HCT116 (cell line): Measurements from ENCODE around the gene MAGEA11. TPM values are rescaled to one million over a fixed set of nuclear protein-coding genes. Genes with fewer than 3 reads are reported as not detected.

ENCODE experiments used
- ATAC-seq: fragments of 200-7000 bp; cut with Tn5 transposase; 2 replicates; pipeline ENCODE4 v1.9.1; 2020; ENCODE audit warnings: mild to moderate bottlenecking, moderate library complexity
- BruUV-seq: library from RNA; stranded (reverse); fragments of 400-500 nt; replicated peaks from 2 replicates; lab custom pipeline; 2021; lab: Mats Ljungman, UMichigan
- CTCF ChIA-PET: fragments of 300-600 bp; sonication (Branson Sonifier 250); formaldehyde crosslinking; loops from one replicate; lab custom pipeline; 2021; ENCODE audit warnings: antibody characterized with exemption; lab: Charles Lee
- POLR2A ChIA-PET: fragments of 300-600, 350-600 bp; sonication (Branson Sonifier 250); formaldehyde crosslinking; loops from one replicate; lab custom pipeline; 2021; ENCODE audit warnings: antibody characterized with exemption; lab: Charles Lee
- RAD21 ChIA-PET, 2 experiments: fragments of 300-600 bp; sonication (Branson Sonifier 250); formaldehyde crosslinking; loops; one replicate each; lab custom pipeline; 2023; ENCODE audit warnings: low total read pairs in 2 of 2; ENCODE audit not compliant: uncharacterized antibody in 2 of 2, unreplicated experiment in 2 of 2, low non-redundant PET in 1 of 2; lab: Charles Lee
- DNase-seq: peaks from one replicate; pipeline ENCODE4 v3.0.0-alpha.2; 2010; ENCODE audit warnings: low read depth, low spot score
- H2AFZ ChIP-seq: fragments of 200-600 bp; shearing (Covaris generic), sonication (generic); 2 replicates; pipeline ENCODE4 v1.6.1; 2017; ENCODE audit warnings: low read depth, mixed run types, mixed read lengths, antibody characterized with exemption, low read length; ENCODE audit not compliant: poor library complexity, severe bottlenecking
- H3K27ac ChIP-seq: 2 replicates; pipeline ENCODE4 v1.5.1; 2012; ENCODE audit warnings: low read depth, low read length
- H3K27me3 ChIP-seq: fragments of 200-600 bp; sonication (generic); 2 replicates; pipeline ENCODE4 v1.6.1; 2016; ENCODE audit warnings: mixed run types, low read length, mixed read lengths; ENCODE audit not compliant: insufficient read depth
- H3K36me3 ChIP-seq, 2 experiments: fragments of 200-500 bp in 1 of 2; fragments of 200-600 bp in 1 of 2; sonication (Bioruptor generic) in 1 of 2; sonication (generic) in 1 of 2; 2 replicates each; pipeline versions ENCODE4 v1.5.1 to v1.6.1; 2014 to 2016; ENCODE audit warnings: low read length in 2 of 2, inconsistent platforms in 1 of 2, mixed read lengths in 1 of 2, mixed run types in 1 of 2; ENCODE audit not compliant: insufficient read depth in 2 of 2, control insufficient read depth in 1 of 2
- H3K4me1 ChIP-seq, 2 experiments: fragments of 200-600 bp in 1 of 2; sonication (generic) in 1 of 2; 2 replicates each; pipeline versions ENCODE4 v1.5.1 to v1.6.1; 2012 to 2017; ENCODE audit warnings: low read length in 2 of 2, inconsistent platforms in 1 of 2, mild to moderate bottlenecking in 1 of 2, mixed read lengths in 1 of 2, mixed run types in 1 of 2, moderate library complexity in 1 of 2; ENCODE audit not compliant: insufficient read depth in 2 of 2, control insufficient read depth in 1 of 2
- H3K4me2 ChIP-seq: fragments of 200-600 bp; sonication (generic); 2 replicates; pipeline ENCODE4 v1.6.1; 2017; ENCODE audit warnings: mixed run types, low read length, mixed read lengths
- H3K4me3 ChIP-seq, 2 experiments: fragments of 200-600 bp in 1 of 2; sonication (generic) in 1 of 2; replicated peaks in 1 of 2; 2 replicates each; pipeline ENCODE4 v1.5.1; 2011 to 2016; ENCODE audit warnings: low read length in 2 of 2, control low read depth in 1 of 2, low read depth in 1 of 2, mild to moderate bottlenecking in 1 of 2, mixed read lengths in 1 of 2, mixed run types in 1 of 2
- H3K79me2 ChIP-seq: fragments of 200-600 bp; sonication (generic); 2 replicates; pipeline ENCODE4 v1.6.1; 2017; ENCODE audit warnings: mild to moderate bottlenecking, mixed run types, low read length, moderate library complexity, mixed read lengths; ENCODE audit not compliant: insufficient read depth
- H3K9ac ChIP-seq: fragments of 200-600 bp; sonication (generic); 2 replicates; pipeline ENCODE4 v1.6.1; 2016; ENCODE audit warnings: low read length, mixed read lengths
- H3K9me2 ChIP-seq: fragments of 200-600 bp; sonication (generic), shearing (Covaris generic); 2 replicates; pipeline ENCODE4 v1.6.1; 2017; ENCODE audit warnings: mixed run types, mild to moderate bottlenecking, moderate library complexity; ENCODE audit not compliant: insufficient read depth
- H3K9me3 ChIP-seq, 2 experiments: fragments of 200-500 bp in 1 of 2; fragments of 200-600 bp in 1 of 2; sonication (Bioruptor generic) in 1 of 2; sonication (generic) in 1 of 2; 2 replicates each; pipeline ENCODE4 v1.6.1; 2014 to 2017; ENCODE audit warnings: low read length in 2 of 2, mixed read lengths in 2 of 2, inconsistent platforms in 1 of 2, low read depth in 1 of 2, mild to moderate bottlenecking in 1 of 2, mixed run types in 1 of 2, moderate library complexity in 1 of 2; ENCODE audit not compliant: control insufficient read depth in 1 of 2, insufficient read depth in 1 of 2
- H4K20me1 ChIP-seq: fragments of 200-600 bp; sonication (generic), shearing (Covaris generic); 2 replicates; pipeline ENCODE4 v1.6.1; 2017; ENCODE audit warnings: mixed run types, mild to moderate bottlenecking, moderate library complexity; ENCODE audit not compliant: insufficient read depth
- EGR1 ChIP-seq: IDR thresholded peaks from 2 replicates; pipeline ENCODE4 v1.6.1; 2012; ENCODE audit warnings: low read depth
- ELF1 ChIP-seq: IDR thresholded peaks from 2 replicates; pipeline ENCODE4 v1.6.1; 2012; ENCODE audit warnings: low read depth, borderline replicate concordance
- EZH2 ChIP-seq: fragments of 200-600 bp; sonication (generic); IDR thresholded peaks from 2 replicates; pipeline ENCODE4 v1.6.1; 2017; ENCODE audit warnings: antibody characterized with exemption, mixed run types
- EZH2phosphoT487 ChIP-seq: fragments of 200-600 bp; IDR thresholded peaks from 2 replicates; pipeline ENCODE4 v1.6.1; 2018; ENCODE audit warnings: antibody characterized with exemption, borderline replicate concordance
- FOSL1 ChIP-seq: IDR thresholded peaks from 2 replicates; pipeline ENCODE4 v1.6.1; 2012; ENCODE audit warnings: low read depth
- POLR2A ChIP-seq: IDR thresholded peaks from 2 replicates; pipeline ENCODE4 v1.7.0; 2011; ENCODE audit warnings: borderline replicate concordance; ENCODE audit not compliant: insufficient read depth, insufficient read length; ENCODE audit errors: extremely low read depth
- POLR2AphosphoS5 ChIP-seq: IDR thresholded peaks from 2 replicates; pipeline ENCODE4 v1.6.1; 2011; ENCODE audit warnings: mild to moderate bottlenecking, low read depth, low read length, moderate library complexity
- SIN3A ChIP-seq: IDR thresholded peaks from 2 replicates; pipeline ENCODE4 v1.6.1; 2012; ENCODE audit warnings: low read depth
- SRF ChIP-seq: IDR thresholded peaks from 2 replicates; pipeline ENCODE4 v1.6.1; 2012; ENCODE audit warnings: low read depth
- TCF7L2 ChIP-seq: IDR thresholded peaks from 2 replicates; pipeline ENCODE4 v1.7.0; 2011; ENCODE audit warnings: borderline replicate concordance, inconsistent platforms; ENCODE audit not compliant: insufficient read depth, insufficient read length; ENCODE audit errors: extremely low read depth
- ZNF274 ChIP-seq: fragments of 200-500 bp; sonication (Bioruptor generic); IDR thresholded peaks from 2 replicates; pipeline ENCODE4 v1.6.1; 2014; ENCODE audit warnings: mild to moderate bottlenecking, low read depth, low read length, inconsistent platforms
- intact Hi-C: fragments of 100-400 bp; cut with micrococcal nuclease; formaldehyde crosslinking; loops from 2 replicates; pipeline ENCODE4 v1.10.0; 2022
- total RNA-seq: library from RNA; stranded (reverse); gene quantifications from one replicate; pipeline ENCODE4 v1.2.1, GENCODE V29; 2021; ENCODE audit not compliant: unreplicated experiment
- TF ChIP-seq, protein P1 (sequence below): IDR thresholded peaks from 2 replicates; pipeline ENCODE4 v1.6.1; 2012
- TF ChIP-seq, protein P2 (sequence below), 3 experiments: fragments of 200-600 bp in 1 of 3; sonication (generic) in 1 of 3; IDR thresholded peaks in 2 of 3; conservative IDR thresholded peaks in 1 of 3; 2 replicates each; pipeline ENCODE4 v1.5.1; 2012 to 2017; ENCODE audit warnings: low read depth in 2 of 3, low read length in 2 of 3, antibody characterized with exemption in 1 of 3, borderline replicate concordance in 1 of 3, control low read depth in 1 of 3, mild to moderate bottlenecking in 1 of 3, mixed read lengths in 1 of 3, mixed run types in 1 of 3, moderate library complexity in 1 of 3; ENCODE audit not compliant: insufficient read depth in 1 of 3
- TF ChIP-seq, protein P3 (sequence below): IDR thresholded peaks from 2 replicates; pipeline ENCODE4 v1.6.1; 2012
- TF ChIP-seq, protein P4 (sequence below): IDR thresholded peaks from 2 replicates; pipeline ENCODE4 v1.6.1; 2011; ENCODE audit warnings: mild to moderate bottlenecking, low read length, moderate library complexity; ENCODE audit not compliant: insufficient replicate concordance; ENCODE audit errors: extremely low read depth

The MAGEA11 gene
- total RNA-seq, 1 experiment from 2014 or later = not detected

DNA sequence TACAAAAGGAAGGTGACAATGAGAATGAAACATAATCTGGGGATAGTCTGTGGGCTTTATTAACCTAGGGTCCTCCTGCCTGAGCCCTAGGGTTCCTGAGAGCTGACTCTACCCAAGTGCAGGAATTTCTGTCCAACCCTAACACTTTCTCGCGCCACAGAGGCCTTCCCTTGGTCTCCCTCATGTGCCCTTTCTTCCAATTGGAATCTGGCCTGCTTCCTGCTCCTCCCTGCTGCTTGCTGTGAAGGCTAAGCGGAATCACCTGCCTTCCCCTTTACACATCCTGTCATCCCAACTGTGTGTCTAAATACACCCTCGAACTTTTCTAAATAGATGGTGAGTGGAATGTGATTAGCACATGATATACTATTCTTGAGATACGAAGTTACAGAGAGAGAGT, 5.9 kb downstream of the MAGEA11 start:
- ChIA-PET RAD21 (no interaction called here), CTCF (no interaction called here), POLR2A (no interaction called here)
- Histone ChIP-seq H4K20me1 (no peaks in the 10 kb centered on the region), H3K9me3 (no peaks in the 10 kb centered on the region), H3K4me2 (no peak overlapping the region), H3K27me3 (no peaks in the 10 kb centered on the region), H3K9me2 (no peaks in the 10 kb centered on the region), H3K9ac (no peak overlapping the region), H3K4me3 (no peak overlapping the region), H3K27ac (no peak overlapping the region), H3K36me3 (no peaks in the 10 kb centered on the region), H3K79me2 (no peaks in the 10 kb centered on the region), H3K4me1 (no peaks in the 10 kb centered on the region), H2AFZ (no peak overlapping the region)
- intact Hi-C loops = no loop called here
- BruUV-seq = no TSS peak
- no peak for TF ChIP-seq SIN3A
- TF ChIP-seq SRF = no peak
- TF ChIP-seq, protein P1, sequence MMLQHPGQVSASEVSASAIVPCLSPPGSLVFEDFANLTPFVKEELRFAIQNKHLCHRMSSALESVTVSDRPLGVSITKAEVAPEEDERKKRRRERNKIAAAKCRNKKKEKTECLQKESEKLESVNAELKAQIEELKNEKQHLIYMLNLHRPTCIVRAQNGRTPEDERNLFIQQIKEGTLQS = no peak
- TF ChIP-seq FOSL1 = no peak
- TF ChIP-seq POLR2AphosphoS5 = no peak
- TF ChIP-seq, protein P2, sequence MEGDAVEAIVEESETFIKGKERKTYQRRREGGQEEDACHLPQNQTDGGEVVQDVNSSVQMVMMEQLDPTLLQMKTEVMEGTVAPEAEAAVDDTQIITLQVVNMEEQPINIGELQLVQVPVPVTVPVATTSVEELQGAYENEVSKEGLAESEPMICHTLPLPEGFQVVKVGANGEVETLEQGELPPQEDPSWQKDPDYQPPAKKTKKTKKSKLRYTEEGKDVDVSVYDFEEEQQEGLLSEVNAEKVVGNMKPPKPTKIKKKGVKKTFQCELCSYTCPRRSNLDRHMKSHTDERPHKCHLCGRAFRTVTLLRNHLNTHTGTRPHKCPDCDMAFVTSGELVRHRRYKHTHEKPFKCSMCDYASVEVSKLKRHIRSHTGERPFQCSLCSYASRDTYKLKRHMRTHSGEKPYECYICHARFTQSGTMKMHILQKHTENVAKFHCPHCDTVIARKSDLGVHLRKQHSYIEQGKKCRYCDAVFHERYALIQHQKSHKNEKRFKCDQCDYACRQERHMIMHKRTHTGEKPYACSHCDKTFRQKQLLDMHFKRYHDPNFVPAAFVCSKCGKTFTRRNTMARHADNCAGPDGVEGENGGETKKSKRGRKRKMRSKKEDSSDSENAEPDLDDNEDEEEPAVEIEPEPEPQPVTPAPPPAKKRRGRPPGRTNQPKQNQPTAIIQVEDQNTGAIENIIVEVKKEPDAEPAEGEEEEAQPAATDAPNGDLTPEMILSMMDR (IDR thresholded peaks at IDR 0.05 in 2 of 3, conservative IDR thresholded peaks at IDR 0.05 in 1 of 3; ENCODE audit: borderline replicate concordance in 1 of 3, insufficient read depth in 1 of 3, low read depth in 2 of 3, low read length in 2 of 3) = no peak
- TF ChIP-seq, protein P3, sequence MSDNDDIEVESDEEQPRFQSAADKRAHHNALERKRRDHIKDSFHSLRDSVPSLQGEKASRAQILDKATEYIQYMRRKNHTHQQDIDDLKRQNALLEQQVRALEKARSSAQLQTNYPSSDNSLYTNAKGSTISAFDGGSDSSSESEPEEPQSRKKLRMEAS = no peak
- TF ChIP-seq POLR2A = no peak
- TF ChIP-seq EZH2phosphoT487 = no peak
- TF ChIP-seq TCF7L2 = no peak
- no peak for TF ChIP-seq ELF1
- TF ChIP-seq EGR1 = no peak
- TF ChIP-seq, protein P4, sequence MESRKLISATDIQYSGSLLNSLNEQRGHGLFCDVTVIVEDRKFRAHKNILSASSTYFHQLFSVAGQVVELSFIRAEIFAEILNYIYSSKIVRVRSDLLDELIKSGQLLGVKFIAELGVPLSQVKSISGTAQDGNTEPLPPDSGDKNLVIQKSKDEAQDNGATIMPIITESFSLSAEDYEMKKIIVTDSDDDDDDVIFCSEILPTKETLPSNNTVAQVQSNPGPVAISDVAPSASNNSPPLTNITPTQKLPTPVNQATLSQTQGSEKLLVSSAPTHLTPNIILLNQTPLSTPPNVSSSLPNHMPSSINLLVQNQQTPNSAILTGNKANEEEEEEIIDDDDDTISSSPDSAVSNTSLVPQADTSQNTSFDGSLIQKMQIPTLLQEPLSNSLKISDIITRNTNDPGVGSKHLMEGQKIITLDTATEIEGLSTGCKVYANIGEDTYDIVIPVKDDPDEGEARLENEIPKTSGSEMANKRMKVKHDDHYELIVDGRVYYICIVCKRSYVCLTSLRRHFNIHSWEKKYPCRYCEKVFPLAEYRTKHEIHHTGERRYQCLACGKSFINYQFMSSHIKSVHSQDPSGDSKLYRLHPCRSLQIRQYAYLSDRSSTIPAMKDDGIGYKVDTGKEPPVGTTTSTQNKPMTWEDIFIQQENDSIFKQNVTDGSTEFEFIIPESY = no peak
- TF ChIP-seq ZNF274 = no peak
- no peak for TF ChIP-seq EZH2
- no peak for DNase-seq
- ATAC-seq = no peak
